PC-9 (cell line): ENCODE data around the gene MACROD2. TPM values are rescaled to one million over a fixed set of nuclear protein-coding genes. Genes with fewer than 3 reads are reported as not detected.

ENCODE experiments used
- BruUV-seq: library from RNA; stranded (reverse); fragments of 400-500 nt; replicated peaks from 2 replicates; lab custom pipeline; 2021; lab: Mats Ljungman, UMichigan
- CTCF ChIA-PET: fragments of 300-600 bp; sonication (Branson Sonifier 250); formaldehyde crosslinking; loops from one replicate; lab custom pipeline; 2022; ENCODE audit warnings: antibody characterized with exemption; lab: Charles Lee
- POLR2A ChIA-PET: fragments of 300-600 bp; sonication (Branson Sonifier 250); formaldehyde crosslinking; loops from one replicate; lab custom pipeline; 2022; ENCODE audit warnings: antibody characterized with exemption; ENCODE audit not compliant: unreplicated experiment; lab: Charles Lee
- DNase-seq, 2 experiments: peaks; one replicate each; pipeline versions ENCODE4 v3.0.0 to v3.0.0-alpha.2; 2015 to 2022; ENCODE audit warnings: mixed read lengths in 1 of 2
- H2AFZ ChIP-seq: fragments of 200-600 bp; sonication (generic); 2 replicates; pipeline ENCODE4 v1.8.1; 2017; ENCODE audit warnings: antibody characterized with exemption
- H3F3A ChIP-seq: fragments of 200-600 bp; sonication (generic); 2 replicates; pipeline ENCODE4 v1.8.1; 2017; ENCODE audit warnings: antibody characterized with exemption, mild to moderate bottlenecking, low read depth; ENCODE audit not compliant: insufficient read depth
- H3K27ac ChIP-seq: fragments of 200-600 bp; sonication (generic); 2 replicates; pipeline ENCODE4 v1.6.1; 2016; ENCODE audit warnings: mixed run types
- H3K27me3 ChIP-seq: fragments of 200-600 bp; sonication (generic); 2 replicates; pipeline ENCODE4 v1.6.1; 2016; ENCODE audit warnings: low read depth, mixed run types; ENCODE audit not compliant: insufficient read depth
- H3K36me3 ChIP-seq: fragments of 200-600 bp; sonication (generic); 2 replicates; pipeline ENCODE4 v1.6.1; 2016; ENCODE audit warnings: low read depth, mixed run types
- H3K4me1 ChIP-seq: fragments of 200-600 bp; sonication (generic); replicated peaks from 2 replicates; pipeline ENCODE4 v1.6.1; 2016; ENCODE audit warnings: mixed run types; ENCODE audit not compliant: insufficient read depth
- H3K4me2 ChIP-seq: fragments of 200-600 bp; sonication (generic); 2 replicates; pipeline ENCODE4 v1.6.1; 2017; ENCODE audit warnings: mixed run types
- H3K4me3 ChIP-seq: fragments of 200-600 bp; sonication (generic); 2 replicates; pipeline ENCODE4 v1.6.1; 2016; ENCODE audit warnings: mixed run types
- H3K79me2 ChIP-seq: fragments of 200-600 bp; sonication (generic); 2 replicates; pipeline ENCODE4 v1.6.1; 2017; ENCODE audit warnings: low read depth, mixed run types
- H3K9me2 ChIP-seq: fragments of 200-600 bp; sonication (generic); 2 replicates; pipeline ENCODE4 v1.8.1; 2017; ENCODE audit warnings: mild to moderate bottlenecking; ENCODE audit not compliant: insufficient read depth
- H3K9me3 ChIP-seq: fragments of 200-600 bp; sonication (generic); 2 replicates; pipeline ENCODE4 v1.8.1; 2016; ENCODE audit warnings: low read depth; ENCODE audit not compliant: insufficient read depth
- H4K20me1 ChIP-seq: fragments of 200-600 bp; sonication (generic); 2 replicates; pipeline ENCODE4 v1.8.1; 2017; ENCODE audit not compliant: insufficient read depth
- EZH2 ChIP-seq: fragments of 200-600 bp; sonication (generic); IDR thresholded peaks from 2 replicates; pipeline ENCODE4 v1.8.0; 2017; ENCODE audit warnings: antibody characterized with exemption, low read depth
- intact Hi-C: fragments of 100-400 bp; cut with micrococcal nuclease; formaldehyde crosslinking; loops from one replicate; pipeline ENCODE4 v1.10.0; 2022; ENCODE audit not compliant: unreplicated experiment
- total RNA-seq: library from RNA; stranded (reverse); gene quantifications from 2 replicates; pipeline ENCODE4 v1.2.3, GENCODE V29; 2021
- TF ChIP-seq, protein P1 (sequence below): fragments of 200-600 bp; sonication (generic); conservative IDR thresholded peaks from 2 replicates; pipeline ENCODE4 v1.6.1; 2017; ENCODE audit warnings: mixed run types, antibody characterized with exemption, mild to moderate bottlenecking, moderate library complexity

Gene MACROD2
- total RNA-seq, 1 experiment from 2014 or later: 11.4 TPM

DNA sequence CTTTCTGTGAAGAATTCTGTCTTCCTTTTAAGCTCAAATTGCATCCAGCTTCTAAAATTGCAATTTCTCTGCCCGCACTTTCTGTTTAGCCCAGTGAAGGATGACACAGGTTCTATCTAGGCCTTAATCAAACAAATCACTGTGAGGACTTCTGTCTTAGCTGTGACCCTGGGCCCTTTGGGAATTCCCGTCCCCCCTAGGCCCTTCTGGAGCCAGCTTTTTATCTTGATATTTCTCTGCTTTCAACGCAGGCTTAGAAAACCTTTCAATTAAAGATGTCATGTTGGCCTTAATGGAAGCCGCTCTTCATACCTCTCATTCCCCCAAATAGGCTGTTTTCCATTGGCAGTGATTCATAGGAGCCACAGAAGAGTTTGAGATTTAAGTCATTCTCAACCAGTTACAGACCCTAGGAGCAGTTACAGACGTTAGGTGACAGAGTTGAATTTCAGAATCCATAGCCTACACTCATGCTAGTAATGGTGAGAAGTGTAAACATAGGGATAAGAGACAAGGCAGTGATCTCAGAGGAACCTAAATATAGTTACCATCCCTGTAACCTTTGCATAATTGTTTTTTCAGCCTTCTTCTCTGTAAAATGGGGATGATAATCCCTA lies 416.9 kb downstream of the MACROD2 start:
- no peaks in the 10 kb centered on the region for H3K9me3 ChIP-seq
- H3K4me1 ChIP-seq: peaks cover under 1% of the 10 kb centered on the region; the same call in 1 of the 2 replicates
- no peak overlapping the region for H3K4me3 ChIP-seq
- H2AFZ ChIP-seq: no peak overlapping the region
- no peaks in the 10 kb centered on the region for H4K20me1 ChIP-seq
- H3K27me3 ChIP-seq: no peaks in the 10 kb centered on the region
- no peaks in the 10 kb centered on the region for H3F3A ChIP-seq
- H3K27ac ChIP-seq: no peak overlapping the region
- CTCF ChIA-PET: no interaction called here
- intact Hi-C loops: no loop called here
- H3K4me2 ChIP-seq: no peak overlapping the region
- DNase-seq: no peak
- no peaks in the 10 kb centered on the region for H3K79me2 ChIP-seq
- no peaks in the 10 kb centered on the region for H3K36me3 ChIP-seq
- POLR2A ChIA-PET: no interaction called here
- no peaks in the 10 kb centered on the region for H3K9me2 ChIP-seq
- TF ChIP-seq, protein P1, sequence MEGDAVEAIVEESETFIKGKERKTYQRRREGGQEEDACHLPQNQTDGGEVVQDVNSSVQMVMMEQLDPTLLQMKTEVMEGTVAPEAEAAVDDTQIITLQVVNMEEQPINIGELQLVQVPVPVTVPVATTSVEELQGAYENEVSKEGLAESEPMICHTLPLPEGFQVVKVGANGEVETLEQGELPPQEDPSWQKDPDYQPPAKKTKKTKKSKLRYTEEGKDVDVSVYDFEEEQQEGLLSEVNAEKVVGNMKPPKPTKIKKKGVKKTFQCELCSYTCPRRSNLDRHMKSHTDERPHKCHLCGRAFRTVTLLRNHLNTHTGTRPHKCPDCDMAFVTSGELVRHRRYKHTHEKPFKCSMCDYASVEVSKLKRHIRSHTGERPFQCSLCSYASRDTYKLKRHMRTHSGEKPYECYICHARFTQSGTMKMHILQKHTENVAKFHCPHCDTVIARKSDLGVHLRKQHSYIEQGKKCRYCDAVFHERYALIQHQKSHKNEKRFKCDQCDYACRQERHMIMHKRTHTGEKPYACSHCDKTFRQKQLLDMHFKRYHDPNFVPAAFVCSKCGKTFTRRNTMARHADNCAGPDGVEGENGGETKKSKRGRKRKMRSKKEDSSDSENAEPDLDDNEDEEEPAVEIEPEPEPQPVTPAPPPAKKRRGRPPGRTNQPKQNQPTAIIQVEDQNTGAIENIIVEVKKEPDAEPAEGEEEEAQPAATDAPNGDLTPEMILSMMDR: no peak
- no peak for TF ChIP-seq EZH2
- BruUV-seq: no TSS peak

GRCh38 chr20:14413835-14414234 lies 418.5 kb downstream of the MACROD2 start:
- H3K36me3 ChIP-seq: no peaks in the 10 kb centered on the region
- intact Hi-C loops: no loop called here
- no peaks in the 10 kb centered on the region for H3K79me2 ChIP-seq
- no peaks in the 10 kb centered on the region for H3K4me1 ChIP-seq
- TF ChIP-seq, protein P1: no peak
- no peak for TF ChIP-seq EZH2
- ChIA-PET POLR2A (no interaction called here), CTCF (no interaction called here)
- BruUV-seq: no TSS peak
- no peaks in the 10 kb centered on the region for H3F3A ChIP-seq
- H4K20me1 ChIP-seq: no peaks in the 10 kb centered on the region
- no peaks in the 10 kb centered on the region for H3K9me3 ChIP-seq
- H3K9me2 ChIP-seq: no peaks in the 10 kb centered on the region
- H3K27me3 ChIP-seq: no peaks in the 10 kb centered on the region
- H2AFZ ChIP-seq: no peak overlapping the region
- no peak overlapping the region for H3K27ac ChIP-seq
- H3K4me2 ChIP-seq: no peak overlapping the region
- no peak for DNase-seq
- H3K4me3 ChIP-seq: no peak overlapping the region

GRCh38 chr20:14414560-14414959 lies 419.2 kb downstream of the MACROD2 start:
- no peak overlapping the region for H3K4me3 ChIP-seq
- H3K79me2 ChIP-seq: no peaks in the 10 kb centered on the region
- ChIA-PET CTCF (no interaction called here), POLR2A (no interaction called here)
- no TSS peak for BruUV-seq
- no peak for TF ChIP-seq EZH2
- TF ChIP-seq, protein P1: no peak
- no peak overlapping the region for H3K27ac ChIP-seq
- H3K4me1 ChIP-seq: no peaks in the 10 kb centered on the region
- H3F3A ChIP-seq: no peaks in the 10 kb centered on the region
- intact Hi-C loops: no loop called here
- no peak overlapping the region for H2AFZ ChIP-seq
- no peaks in the 10 kb centered on the region for H3K9me3 ChIP-seq
- H3K4me2 ChIP-seq: no peak overlapping the region
- H3K27me3 ChIP-seq: no peaks in the 10 kb centered on the region
- no peak for DNase-seq
- H3K9me2 ChIP-seq: no peaks in the 10 kb centered on the region
- no peaks in the 10 kb centered on the region for H3K36me3 ChIP-seq
- H4K20me1 ChIP-seq: no peaks in the 10 kb centered on the region
